GM12875 (cell line): ENCODE measurements around the gene TOMM34.

Source experiments
- H3K4me3 ChIP-seq: one replicate; pipeline ENCODE4 v1.5.1; 2011; ENCODE audit warnings: low read depth, low read length, control low read depth
- CTCF ChIP-seq: IDR thresholded peaks from 2 replicates; pipeline ENCODE4 v1.5.1; 2011; ENCODE audit warnings: low read depth, mild to moderate bottlenecking, control low read depth, inconsistent platforms, low read length, moderate library complexity, borderline replicate concordance; ENCODE audit not compliant: insufficient read depth

The TOMM34 gene

GRCh38 chr20:44960103-44960852 lies at the start of gene TOMM34:
TSS of gene TOMM34 (minus strand) at chr20:44960397. CDS start at chr20:44960333, 64 bp downstream.
- no peak for TF ChIP-seq CTCF
- H3K4me3 ChIP-seq, result peak within 1 kb of the TSS; percentile 75

- TF ChIP-seq CTCF, result no peak
Observed at GRCh38 chr20:45008521-45009049, 48.4 kb upstream of the TOMM34 start.

GRCh38 chr20:44997668-44998067 lies 37.5 kb upstream of the TOMM34 start:
- H3K4me3 ChIP-seq, result no peak overlapping the region
- no peak for TF ChIP-seq CTCF

More at GRCh38 chr20:45008521-45009049, 48.4 kb upstream of the TOMM34 start:
- H3K4me3 ChIP-seq, result no peak overlapping the region

GRCh38 chr20:44997171-44997570 lies 37.0 kb upstream of the TOMM34 start:
- no peak overlapping the region for H3K4me3 ChIP-seq
- TF ChIP-seq CTCF, result no peak

- TF ChIP-seq CTCF, result no peak
- no peak overlapping the region for H3K4me3 ChIP-seq
Observed at GRCh38 chr20:44993343-44993742, 33.1 kb upstream of the TOMM34 start.

- no peak for TF ChIP-seq CTCF
- no peak overlapping the region for H3K4me3 ChIP-seq
Observed at GRCh38 chr20:44990957-44991356, 30.8 kb upstream of the TOMM34 start.

GRCh38 chr20:44990425-44990824 lies 30.2 kb upstream of the TOMM34 start:
- no peak overlapping the region for H3K4me3 ChIP-seq
- TF ChIP-seq CTCF, result no peak
